Measurements from ENCODE around the gene FARS2.

GRCh38 chr6:5672581-5673011 lies 411.3 kb downstream of the FARS2 start:
- no peak for TF ChIP-seq RAD21 (conservative IDR thresholded peaks at IDR 0.05 in 1 of 2, IDR thresholded peaks at IDR 0.05 in 1 of 2)
- TF ChIP-seq CTCF (IDR thresholded peaks at IDR 0.05): no peak
- no peak for TF ChIP-seq FOSL2 (IDR thresholded peaks at IDR 0.05)
- no peak for TF ChIP-seq FOSL2 (CRISPR knock-in tag; IDR thresholded peaks at IDR 0.05)
- TF ChIP-seq NPAS2 (CRISPR knock-in tag; IDR thresholded peaks at IDR 0.05; ENCODE audit: borderline replicate concordance): no peak

Data from A549 (cell line).